ENCODE measurements around the gene RNF34. TPM values are rescaled to one million over a fixed set of nuclear protein-coding genes. Genes with fewer than 3 reads are reported as not detected.

RNF34 gene
- total RNA-seq (2014; rRNA removed; shearing (Covaris generic)) (145 and 173 TPM in 2 replicates), total RNA-seq (2022) (85.4 and 87.8 TPM in 2 replicates), Bru-seq, nascent RNA (percentile 89 among the genes with signal in this experiment), BruChase-seq, experiment 1, labeled RNA remaining after a 6-hour chase (percentile 88 among the genes with signal in this experiment), BruChase-seq, experiment 2, labeled RNA remaining after a 2-hour chase (percentile 90 among the genes with signal in this experiment)
- long read RNA-seq, transcript RNF34-201 (6 exons, 2,066 nt): major isoform, 120 of 238 reads
- long read RNA-seq, transcript RNF34-203 (7 exons, 2,051 nt): minor isoform, 30 of 238 reads
- long read RNA-seq, partial matches to known transcripts: 14 of 238 reads
- long read RNA-seq, other reads (novel, unspliced or antisense): 70 of 238 reads

- TF ChIP-seq CTCF (conservative IDR thresholded peaks at IDR 0.05; ENCODE audit: low read length): no peak
- TF ChIP-seq EZH2phosphoT487 (IDR thresholded peaks at IDR 0.05; ENCODE audit: borderline replicate concordance, low read depth, low read length): no peak
- no peaks in the 10 kb centered on the region for H3K9me2 ChIP-seq (ENCODE audit: insufficient read depth, low read length)
- peak within 1 kb of the TSS; percentile 44; the same call in 1 of the 2 replicates for H2AFZ ChIP-seq (ENCODE audit: low read length)
- peak within 1 kb of the TSS; percentile 91 for H3K4me2 ChIP-seq (ENCODE audit: low read length)
- peaks cover 22% of the 10 kb centered on the region for H3K4me1 ChIP-seq (ENCODE audit: insufficient read depth, low read length, poor library complexity, severe bottlenecking)
- intact Hi-C loops (cut with micrococcal nuclease; ENCODE audit: unreplicated experiment): loop anchor here (1.0 kb wide), 3 partner anchors 26 to 67 kb away; partner anchors contain the start of gene ANAPC5
- peaks cover 22% of the 10 kb centered on the region for H3K36me3 ChIP-seq (ENCODE audit: insufficient read depth, low read length)
- H4K20me1 ChIP-seq (ENCODE audit: insufficient read depth, low read length): peaks cover 11% of the 10 kb centered on the region; the same call in 1 of the 2 replicates
- H3K9me3 ChIP-seq (ENCODE audit: low read length): no peaks in the 10 kb centered on the region
- CTCF ChIA-PET (ENCODE audit: unreplicated experiment): interaction anchor here (1.3 kb wide), 1 partner anchor 48 kb away, joined by 5 read pairs; the partner anchor contains the start of gene ANAPC5
- DNase-seq (ENCODE audit: low spot score): peak; percentile 99
- H3K79me2 ChIP-seq (ENCODE audit: insufficient read depth, low read depth, low read length): peaks cover 55% of the 10 kb centered on the region
- peak within 1 kb of the TSS; percentile 84 for H3K27ac ChIP-seq (ENCODE audit: low read depth, low read length, poor library complexity, severe bottlenecking)
- TSS peak; percentile 97 for BruUV-seq (replicated peaks)
- H3K4me3 ChIP-seq (ENCODE audit: low read depth, low read length, poor library complexity, severe bottlenecking): peak within 1 kb of the TSS; percentile 93
- POLR2A ChIA-PET: interaction anchor here (0.6 to 3.8 kb wide), 7 partner anchors 17 to 180 kb away, joined by 3 to 37 read pairs (median 7); partner anchors contain the start of gene ANAPC5
Measured at GRCh38 chr12:121399391-121400331, at the start of gene RNF34. Gene RNF34, plus strand, starts transcription at chr12:121400118. Its CDS starts 95 bp downstream, at chr12:121400213.

GRCh38 chr12:121351820-121352681, 47.9 kb upstream of the RNF34 start, which contains the start of gene ANAPC5:
Gene ANAPC5, minus strand, starts transcription at chr12:121352411. Its CDS starts 71 bp downstream, at chr12:121352340.
- no peaks in the 10 kb centered on the region for H3K9me2 ChIP-seq (ENCODE audit: insufficient read depth, low read length)
- H3K4me2 ChIP-seq (ENCODE audit: low read length): peak within 1 kb of the TSS; percentile 74
- TF ChIP-seq CTCF (conservative IDR thresholded peaks at IDR 0.05; ENCODE audit: low read length): peak; percentile 22; the same call in 1 of the 2 replicates
- no peak for TF ChIP-seq EZH2phosphoT487 (IDR thresholded peaks at IDR 0.05; ENCODE audit: borderline replicate concordance, low read depth, low read length)
- peak within 1 kb of the TSS; percentile 80 for H3K4me3 ChIP-seq (ENCODE audit: low read depth, low read length, poor library complexity, severe bottlenecking)
- ChIA-PET CTCF (ENCODE audit: unreplicated experiment) (interaction anchor here (0.9 kb wide), 1 partner anchor 48 kb away, joined by 5 read pairs; the partner anchor contains the start of gene RNF34), POLR2A (interaction anchor here (0.5 to 2.2 kb wide), 20 partner anchors 9 to 775 kb away, joined by 3 to 12 read pairs (median 4); partner anchors contain the start of gene RNF34)
- peak within 1 kb of the TSS; percentile 58 for H3K27ac ChIP-seq (ENCODE audit: low read depth, low read length, poor library complexity, severe bottlenecking)
- BruUV-seq (replicated peaks): TSS peak; percentile 71
- H3K9me3 ChIP-seq (ENCODE audit: low read length): no peaks in the 10 kb centered on the region
- intact Hi-C loops (cut with micrococcal nuclease; ENCODE audit: unreplicated experiment): loop anchor here (1.0 to 2.0 kb wide), 2 partner anchors 47 to 73 kb away; no protein-coding TSS in a partner anchor
- peak within 1 kb of the TSS; percentile 81 for H2AFZ ChIP-seq (ENCODE audit: low read length)
- peak; percentile 98 for DNase-seq (ENCODE audit: low spot score)
- H3K79me2 ChIP-seq (ENCODE audit: insufficient read depth, low read depth, low read length): peaks cover 48% of the 10 kb centered on the region
- H3K4me1 ChIP-seq (ENCODE audit: insufficient read depth, low read length, poor library complexity, severe bottlenecking): peaks cover 22% of the 10 kb centered on the region
- peaks cover 24% of the 10 kb centered on the region for H3K36me3 ChIP-seq (ENCODE audit: insufficient read depth, low read length)
- H4K20me1 ChIP-seq (ENCODE audit: insufficient read depth, low read length): peaks cover 10% of the 10 kb centered on the region; the same call in 1 of the 2 replicates

Data from OCI-LY7 (cell line).